ENCODE results near the gene SLC22A7.

SLC22A7 gene, protein sequence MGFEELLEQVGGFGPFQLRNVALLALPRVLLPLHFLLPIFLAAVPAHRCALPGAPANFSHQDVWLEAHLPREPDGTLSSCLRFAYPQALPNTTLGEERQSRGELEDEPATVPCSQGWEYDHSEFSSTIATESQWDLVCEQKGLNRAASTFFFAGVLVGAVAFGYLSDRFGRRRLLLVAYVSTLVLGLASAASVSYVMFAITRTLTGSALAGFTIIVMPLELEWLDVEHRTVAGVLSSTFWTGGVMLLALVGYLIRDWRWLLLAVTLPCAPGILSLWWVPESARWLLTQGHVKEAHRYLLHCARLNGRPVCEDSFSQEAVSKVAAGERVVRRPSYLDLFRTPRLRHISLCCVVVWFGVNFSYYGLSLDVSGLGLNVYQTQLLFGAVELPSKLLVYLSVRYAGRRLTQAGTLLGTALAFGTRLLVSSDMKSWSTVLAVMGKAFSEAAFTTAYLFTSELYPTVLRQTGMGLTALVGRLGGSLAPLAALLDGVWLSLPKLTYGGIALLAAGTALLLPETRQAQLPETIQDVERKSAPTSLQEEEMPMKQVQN

GRCh38 chr6:43297644-43298564, at the start of gene SLC22A7:
Gene SLC22A7 (plus strand): TSS chr6:43298260. CDS start chr6:43298359, 99 bp downstream.
- no peak for DNase-seq

DNA sequence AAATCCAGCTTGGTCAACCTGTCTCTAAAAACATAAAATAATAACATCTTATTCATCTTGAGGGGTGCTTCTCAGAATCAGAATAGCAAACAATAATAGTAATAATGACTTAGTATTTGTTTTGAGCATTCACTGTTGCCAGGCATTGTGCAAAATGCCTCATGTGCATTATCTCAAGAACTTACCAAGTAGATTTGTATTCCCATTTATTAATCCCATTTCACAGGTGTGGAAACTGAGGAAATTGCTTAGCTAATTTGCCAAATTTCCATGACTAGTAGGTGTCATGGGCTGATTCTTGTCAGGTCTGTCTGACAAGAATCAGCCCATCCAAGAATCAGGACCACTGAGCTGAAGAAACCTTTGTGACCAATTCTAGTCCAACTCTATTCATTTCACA, 49.3 kb upstream of the SLC22A7 start:
- no peak for DNase-seq

DNA sequence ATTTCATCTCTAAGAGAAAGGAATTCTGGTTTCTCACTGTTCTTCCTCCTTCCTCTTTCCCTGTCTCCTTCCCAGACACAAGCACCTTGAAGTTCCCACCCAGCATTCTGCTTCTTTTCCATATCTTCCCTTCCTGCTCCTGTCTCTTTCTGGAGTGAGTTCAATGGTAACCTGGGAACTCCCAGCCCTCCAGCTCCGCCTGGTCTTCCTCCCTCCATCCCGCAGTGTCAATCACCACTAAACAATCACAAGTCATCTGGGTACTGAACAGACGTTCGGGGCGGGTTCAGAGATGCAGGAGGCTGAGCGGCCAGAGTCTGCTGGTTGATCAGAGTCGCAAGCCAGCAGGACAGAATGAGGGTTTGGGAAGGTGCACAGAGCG, 47.1 kb upstream of the SLC22A7 start:
- DNase-seq: no peak

DNA sequence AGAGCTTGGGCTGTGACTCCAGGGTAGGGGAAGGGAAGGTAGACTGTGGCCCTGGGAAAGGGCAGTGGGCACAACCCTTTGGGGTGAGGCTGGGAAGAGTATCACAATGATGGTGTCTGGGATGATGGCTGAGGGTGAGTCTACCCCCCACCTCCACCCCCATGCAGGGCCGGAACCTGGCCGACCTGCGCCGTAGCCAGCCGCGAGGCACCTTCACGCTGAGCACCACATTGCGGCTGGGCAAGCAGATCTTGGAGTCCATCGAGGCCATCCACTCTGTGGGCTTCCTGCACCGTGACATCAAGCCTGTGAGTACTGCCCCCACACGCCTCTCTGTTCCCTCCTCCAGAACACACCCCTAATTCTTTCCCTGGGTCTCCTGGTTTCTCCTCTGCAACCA, 44.7 kb upstream of the SLC22A7 start:
- no peak for DNase-seq

- no peak for DNase-seq
These were observed 43.8 kb upstream of the SLC22A7 start for GRCh38 chr6:43254138-43254817.

GRCh38 chr6:43254846-43255245, 43.2 kb upstream of the SLC22A7 start:
- no peak for DNase-seq

GRCh38 chr6:43255408-43256054, 42.5 kb upstream of the SLC22A7 start:
- DNase-seq: no peak

DNA sequence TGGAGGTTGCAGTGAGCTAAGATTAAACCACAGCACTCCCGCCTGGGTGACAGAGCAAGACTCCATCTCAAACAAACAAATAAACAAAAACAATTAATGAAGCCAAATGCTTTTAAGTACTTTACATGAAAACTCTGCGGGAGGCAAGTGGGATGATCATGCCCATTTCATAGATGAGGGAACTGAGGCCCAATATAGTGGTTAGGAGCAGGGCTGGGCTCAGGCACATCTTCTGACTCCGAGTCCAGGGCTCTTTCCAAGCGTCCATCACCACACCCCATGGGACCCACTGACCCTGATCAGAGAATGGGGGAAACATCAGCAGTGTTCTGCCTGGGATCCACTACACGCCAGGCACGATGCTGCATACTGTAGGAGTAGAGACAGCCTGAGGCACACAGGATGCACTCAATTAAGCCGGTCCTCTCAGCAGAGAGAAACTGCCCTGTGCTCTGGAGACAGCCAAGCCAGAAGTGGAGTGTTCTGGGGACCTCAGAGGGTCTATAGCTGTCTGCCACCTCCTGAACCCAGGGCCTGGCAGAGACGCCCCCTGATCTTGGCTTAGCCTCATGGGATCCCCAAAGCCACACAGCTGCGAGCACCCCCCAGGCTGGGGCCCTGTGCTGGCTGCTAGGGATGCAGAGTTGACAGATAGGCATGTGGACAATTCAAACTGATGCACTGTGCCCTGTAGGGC, 41.2 kb upstream of the SLC22A7 start:
- DNase-seq: no peak

DNA sequence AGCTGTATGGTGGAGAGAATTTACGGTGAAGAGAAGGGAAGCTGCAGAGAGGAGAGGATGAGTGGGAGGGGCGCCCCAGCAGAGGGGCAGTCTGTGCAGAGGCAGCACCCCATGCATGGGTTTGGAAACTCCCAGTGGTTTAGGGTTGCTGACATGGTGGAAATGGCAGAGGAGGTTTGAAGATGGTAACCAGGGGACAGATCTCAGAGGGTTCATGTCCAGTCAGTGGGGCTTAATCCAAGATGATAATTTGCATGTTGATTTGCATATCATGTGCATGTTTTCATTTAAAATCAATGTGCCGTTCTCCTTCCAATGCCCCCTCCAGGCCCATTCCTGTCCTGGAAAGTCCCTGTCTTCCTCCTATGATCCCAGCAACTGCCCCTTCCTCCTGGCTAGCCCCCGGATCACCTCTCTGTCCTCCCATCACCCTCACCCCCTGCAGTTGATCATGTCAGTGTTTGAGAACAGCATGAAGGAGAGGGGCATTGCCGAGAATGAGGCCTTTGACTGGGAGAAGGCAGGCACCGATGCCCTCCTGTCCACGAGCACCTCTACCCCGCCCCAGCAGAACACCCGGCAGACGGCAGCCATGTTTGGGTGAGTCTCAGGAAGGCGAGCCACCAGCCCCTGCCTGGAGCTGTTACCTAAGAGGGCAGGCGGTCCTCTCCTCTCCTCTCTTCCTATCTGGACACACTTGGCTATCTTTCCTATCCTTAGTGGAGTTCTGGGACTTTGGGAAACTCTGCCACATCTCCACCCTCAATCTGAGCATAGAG, 40.5 kb upstream of the SLC22A7 start:
- DNase-seq: no peak

- DNase-seq: no peak
These were observed 39.9 kb upstream of the SLC22A7 start for GRCh38 chr6:43258180-43258579.

DNA sequence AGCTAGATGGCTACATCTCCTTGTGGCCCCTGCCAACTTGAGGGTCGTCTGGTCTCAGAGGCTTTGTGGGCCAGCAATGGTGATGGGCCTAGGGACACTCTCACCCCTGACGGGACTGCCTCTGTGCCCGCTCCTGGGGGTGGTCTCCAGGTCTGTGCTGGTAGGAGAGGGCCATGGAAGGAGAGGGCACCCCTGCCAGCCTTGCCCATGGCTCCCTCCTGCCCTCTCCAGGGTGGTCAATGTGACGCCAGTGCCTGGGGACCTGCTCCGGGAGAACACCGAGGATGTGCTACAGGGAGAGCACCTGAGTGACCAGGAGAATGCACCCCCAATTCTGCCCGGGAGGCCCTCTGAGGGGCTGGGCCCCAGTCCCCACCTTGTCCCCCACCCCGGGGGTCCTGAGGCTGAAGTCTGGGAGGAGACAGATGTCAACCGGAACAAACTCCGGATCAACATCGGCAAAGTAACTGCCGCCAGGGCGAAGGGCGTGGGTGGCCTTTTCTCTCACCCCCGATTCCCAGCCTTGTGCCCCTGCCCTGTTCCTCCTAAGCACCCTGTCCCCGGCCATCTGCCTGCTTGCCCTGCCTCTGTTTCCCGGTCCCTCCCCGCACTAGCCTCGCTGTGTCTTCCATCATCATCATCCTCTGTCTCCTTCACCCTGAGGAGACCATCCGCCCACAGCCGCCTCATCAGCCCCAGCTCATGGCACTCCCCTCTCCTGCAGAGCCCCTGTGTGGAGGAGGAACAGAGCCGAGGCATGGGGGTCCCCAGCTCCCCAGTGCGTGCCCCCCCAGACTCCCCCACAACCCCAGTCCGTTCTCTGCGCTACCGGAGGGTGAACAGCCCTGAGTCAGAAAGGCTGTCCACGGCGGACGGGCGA, 39.0 kb upstream of the SLC22A7 start:
- DNase-seq: no peak

DNA sequence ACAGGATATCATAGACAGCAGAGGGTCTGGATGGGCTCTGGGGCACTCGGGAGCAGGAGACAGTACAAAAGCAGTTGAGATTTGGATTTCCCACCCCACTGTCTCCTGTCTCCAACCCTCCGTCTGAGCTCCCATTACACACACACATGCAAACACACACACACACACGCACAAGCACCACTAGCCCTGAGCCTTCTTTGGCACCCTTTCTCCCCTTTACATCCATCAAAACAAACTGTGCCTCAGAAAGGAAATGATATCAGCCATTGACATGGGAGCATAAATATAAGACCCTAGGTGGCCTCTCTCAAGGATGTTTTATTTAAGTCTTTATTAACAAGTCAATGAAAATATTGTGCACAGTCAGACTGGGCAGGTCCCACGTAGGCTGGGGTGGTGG, 37.3 kb upstream of the SLC22A7 start:
- DNase-seq: no peak

- DNase-seq: no peak
These were observed 36.9 kb upstream of the SLC22A7 start for GRCh38 chr6:43261198-43261597.

DNA sequence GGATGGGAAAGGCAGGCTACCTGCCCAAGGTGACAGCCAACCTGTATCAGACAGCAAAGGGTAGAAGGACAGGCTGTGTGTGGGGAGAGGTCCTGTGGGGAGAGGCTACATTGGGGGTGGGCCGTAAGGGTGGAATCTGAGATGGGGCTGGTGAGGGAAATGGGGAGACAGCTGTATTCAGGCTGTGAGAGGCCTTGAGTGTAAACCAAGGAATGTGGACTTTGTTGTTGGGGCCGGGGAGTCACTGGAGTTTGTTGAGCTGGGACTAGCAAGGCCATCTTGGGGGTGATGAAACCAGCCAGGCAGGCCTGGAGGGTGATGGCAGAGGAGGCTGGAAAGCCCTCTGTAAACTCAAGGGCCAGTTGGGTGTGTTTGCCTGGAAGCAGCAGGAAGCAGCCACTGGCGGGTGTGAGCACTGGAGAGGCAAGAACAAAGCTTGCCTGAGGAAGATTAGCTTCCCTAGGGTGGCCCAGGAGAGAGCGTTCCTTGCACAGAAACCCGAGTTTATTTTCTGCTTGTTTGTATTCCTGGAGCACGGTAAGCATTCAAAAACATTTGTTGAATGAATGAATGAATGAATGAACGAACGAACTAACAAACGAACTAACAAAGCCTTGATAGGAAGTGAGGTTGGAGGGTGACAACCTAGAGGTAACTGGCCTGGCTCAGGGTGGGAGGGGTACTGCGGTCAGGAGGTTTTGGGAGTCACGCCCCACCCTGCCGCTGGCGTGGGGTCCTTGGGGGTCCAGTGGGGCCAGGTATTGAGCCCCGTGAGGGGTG, 35.9 kb upstream of the SLC22A7 start:
- no peak for DNase-seq

DNA sequence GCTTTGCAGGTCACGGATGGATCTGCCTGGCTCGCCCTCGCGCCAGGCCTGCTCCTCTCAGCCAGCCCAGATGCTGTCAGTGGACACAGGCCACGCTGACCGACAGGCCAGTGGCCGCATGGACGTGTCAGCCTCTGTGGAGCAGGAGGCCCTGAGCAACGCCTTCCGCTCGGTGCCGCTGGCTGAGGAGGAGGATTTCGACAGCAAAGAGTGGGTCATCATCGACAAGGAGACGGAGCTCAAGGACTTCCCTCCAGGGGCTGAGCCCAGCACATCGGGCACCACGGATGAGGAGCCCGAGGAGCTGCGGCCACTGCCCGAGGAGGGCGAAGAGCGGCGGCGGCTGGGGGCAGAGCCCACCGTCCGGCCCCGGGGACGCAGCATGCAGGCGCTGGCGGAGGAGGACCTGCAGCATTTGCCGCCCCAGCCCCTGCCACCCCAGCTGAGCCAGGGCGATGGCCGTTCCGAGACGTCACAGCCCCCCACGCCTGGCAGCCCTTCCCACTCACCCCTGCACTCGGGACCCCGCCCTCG, 35.2 kb upstream of the SLC22A7 start:
- no peak for DNase-seq

DNA sequence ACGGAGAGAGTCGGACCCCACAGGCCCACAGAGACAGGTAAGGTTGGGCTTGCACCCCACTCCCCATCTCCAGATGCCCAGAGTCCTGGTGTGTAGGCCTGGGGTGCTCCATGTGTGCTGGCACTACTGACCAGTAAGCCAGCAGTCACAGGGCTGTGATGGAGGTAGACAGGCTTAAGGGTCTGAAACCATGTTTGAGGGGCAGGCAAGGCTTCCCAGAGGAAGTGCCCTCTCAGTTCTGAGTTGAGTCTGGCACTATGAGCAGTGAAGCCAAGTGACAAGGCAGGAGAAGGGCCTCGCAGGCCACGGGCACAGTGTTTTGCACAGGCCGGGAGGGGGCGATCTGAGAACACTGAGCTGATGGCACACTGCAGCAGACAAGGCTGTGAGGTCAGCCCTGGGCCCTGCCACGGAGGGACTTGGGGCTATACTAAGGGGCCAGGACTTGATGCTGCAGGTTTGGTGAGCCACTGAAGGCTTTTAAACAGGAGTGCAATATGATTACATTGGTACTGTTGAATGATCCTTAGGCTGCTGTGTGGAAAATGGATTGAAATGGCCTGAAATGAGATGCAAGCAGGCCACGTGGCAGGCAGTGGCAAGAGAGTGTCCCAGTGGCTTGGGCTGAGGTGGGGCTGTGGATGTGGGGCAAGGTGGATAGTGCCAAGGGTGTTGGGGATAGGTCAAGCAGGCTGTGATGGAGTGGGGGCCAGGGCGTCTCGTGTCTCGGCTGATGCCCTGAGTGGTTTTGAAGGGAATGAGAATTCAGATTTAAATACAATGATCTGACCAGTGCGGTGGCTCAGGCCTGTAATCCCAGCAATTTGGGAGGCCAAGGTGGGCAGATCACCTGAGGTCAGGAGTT, 34.5 kb upstream of the SLC22A7 start:
- DNase-seq: peak; percentile 88

DNA sequence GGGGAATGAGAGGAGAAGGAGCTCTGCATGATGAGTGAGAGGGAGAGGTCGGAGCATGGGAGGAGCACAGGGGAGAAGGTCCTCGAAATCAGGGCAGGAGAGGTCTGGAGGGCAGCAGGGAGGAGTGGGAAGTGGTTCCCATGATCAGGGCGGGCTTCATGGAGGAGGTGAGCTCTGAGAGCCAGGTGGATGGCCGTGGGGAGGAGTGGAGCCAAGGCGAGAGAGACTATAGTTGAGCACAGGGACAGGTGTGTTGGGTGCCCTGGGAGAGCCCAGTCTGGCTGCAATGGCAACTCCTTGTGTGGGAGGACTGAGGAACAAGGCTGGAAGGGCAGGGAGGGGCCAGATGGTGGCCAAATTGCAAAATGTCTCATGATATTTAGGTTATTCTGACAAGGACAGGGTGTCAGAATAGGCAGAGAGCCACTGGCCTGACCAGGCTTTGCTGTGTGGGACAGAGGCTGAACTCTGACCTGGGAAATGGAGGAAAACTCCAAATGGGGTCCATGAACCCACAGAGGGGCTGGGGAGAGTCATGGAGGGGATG, 33.4 kb upstream of the SLC22A7 start:
- DNase-seq: no peak

DNA sequence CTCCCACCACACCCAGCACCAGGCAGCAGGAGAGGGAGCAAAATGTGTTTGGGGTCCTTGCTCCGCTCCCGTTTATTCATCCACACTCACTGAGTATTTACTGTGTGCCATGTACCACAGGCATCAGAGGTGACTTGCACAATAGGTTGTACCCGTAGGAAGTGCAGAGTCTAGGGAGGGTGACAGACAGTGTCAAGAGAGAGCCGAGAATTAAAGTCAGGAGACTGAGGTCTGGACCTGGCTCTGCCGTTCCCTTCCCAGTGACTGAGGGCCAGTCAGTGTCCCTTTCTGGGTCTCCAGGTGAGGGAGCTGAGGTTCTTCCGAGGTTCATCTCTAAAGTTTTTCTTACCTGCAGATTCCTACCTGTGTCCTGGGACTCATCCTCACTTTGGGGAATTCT, 32.5 kb upstream of the SLC22A7 start:
- DNase-seq: no peak

All from hematopoietic multipotent progenitor cell treated with erythropoietin and hydrocortisone succinate and interleukin-3 and kit ligand, for 4 days (in vitro differentiated cells).